Endometrial microvascular endothelial cells (primary cell): ENCODE measurements around the gene SPATS2L. TPM values are rescaled to one million over a fixed set of nuclear protein-coding genes. Genes with fewer than 3 reads are reported as not detected.

Experiments used
- in situ Hi-C: cut with HindIII; loops from 2 replicates; pipeline ENCODE4 v1.10.0; 2017; ENCODE audit warnings: low sequenced_read_pairs, low pct_unique_long_range_greater_than_20kb; ENCODE audit errors: inconsistent ontology term
- total RNA-seq: library from RNA; depleted of rRNA; stranded (reverse); fragments of >200 nt; gene quantifications from one replicate; pipeline ENCODE4 v1.2.3, GENCODE V29; 2015; ENCODE audit errors: inconsistent ontology term

The SPATS2L gene
- total RNA-seq, 1 donor from 2014 or later = 85.7 TPM

DNA sequence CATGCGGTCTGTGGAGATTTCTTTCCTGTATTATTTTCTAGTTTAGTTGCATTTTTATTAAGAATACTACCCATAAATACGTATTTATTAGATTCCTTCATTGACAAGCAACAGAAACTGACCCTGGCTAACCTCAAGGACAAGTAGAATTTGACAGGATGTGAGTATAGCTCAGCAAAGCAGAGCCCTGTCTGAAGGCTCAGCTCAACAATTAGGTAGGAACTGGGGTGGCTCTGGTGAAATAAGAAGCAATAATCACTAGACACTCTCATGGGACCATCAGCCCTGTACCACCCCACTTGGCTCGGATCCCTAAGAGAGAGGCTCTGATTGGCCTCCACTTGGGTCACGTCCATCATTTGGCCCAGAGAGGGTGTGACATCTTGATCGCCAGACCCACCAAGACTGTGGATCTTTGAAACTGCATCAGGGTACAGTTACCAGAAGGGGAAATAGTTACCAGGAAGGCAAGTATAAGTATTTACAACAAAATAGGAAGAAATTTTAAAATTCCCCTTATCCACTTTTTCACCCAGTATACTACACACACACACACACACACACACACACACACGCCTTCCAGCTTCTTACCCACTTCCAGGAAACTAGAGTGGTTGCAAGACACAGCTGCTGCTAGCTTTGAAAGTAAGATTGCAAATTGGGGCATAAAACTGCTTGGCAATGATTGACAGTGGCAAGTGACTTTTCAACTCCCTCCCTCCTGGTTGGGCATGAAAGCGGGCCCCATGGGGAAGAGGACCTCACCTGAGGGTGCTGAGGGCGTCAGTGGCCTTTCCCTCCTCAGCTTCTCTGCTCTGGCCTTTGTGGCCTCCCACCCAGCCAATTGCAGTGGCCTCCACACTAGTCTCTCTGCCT is 161.6 kb downstream of the SPATS2L start:
- in situ Hi-C loops = no loop called here

DNA sequence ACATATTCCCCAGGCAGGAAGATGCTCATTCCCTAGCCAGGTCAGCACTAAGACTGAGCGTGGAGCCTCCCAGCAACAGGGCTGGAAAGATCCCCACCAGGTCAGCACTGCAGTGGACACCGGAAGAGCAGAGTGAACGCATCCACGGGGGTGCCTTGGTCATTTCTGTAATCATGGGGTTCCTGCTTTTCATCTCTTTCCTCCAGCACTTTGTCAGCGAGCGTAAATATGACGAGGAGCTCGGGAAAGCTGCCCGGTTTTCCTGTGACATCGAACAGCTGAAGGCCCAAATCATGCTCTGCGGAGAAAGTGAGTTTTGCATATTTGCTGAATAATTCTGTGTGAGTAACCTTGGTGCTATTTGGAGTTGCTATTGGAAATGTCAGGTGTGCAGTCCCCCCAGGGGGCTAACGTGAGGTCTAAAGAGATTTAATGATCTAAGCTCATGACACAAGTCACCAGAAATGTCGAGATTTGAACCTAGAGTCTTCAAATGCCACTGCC is 163.3 kb downstream of the SPATS2L start:
- in situ Hi-C loops = no loop called here

GRCh38 chr2:200470230-200470629 is 163.7 kb downstream of the SPATS2L start:
- in situ Hi-C loops = no loop called here

DNA sequence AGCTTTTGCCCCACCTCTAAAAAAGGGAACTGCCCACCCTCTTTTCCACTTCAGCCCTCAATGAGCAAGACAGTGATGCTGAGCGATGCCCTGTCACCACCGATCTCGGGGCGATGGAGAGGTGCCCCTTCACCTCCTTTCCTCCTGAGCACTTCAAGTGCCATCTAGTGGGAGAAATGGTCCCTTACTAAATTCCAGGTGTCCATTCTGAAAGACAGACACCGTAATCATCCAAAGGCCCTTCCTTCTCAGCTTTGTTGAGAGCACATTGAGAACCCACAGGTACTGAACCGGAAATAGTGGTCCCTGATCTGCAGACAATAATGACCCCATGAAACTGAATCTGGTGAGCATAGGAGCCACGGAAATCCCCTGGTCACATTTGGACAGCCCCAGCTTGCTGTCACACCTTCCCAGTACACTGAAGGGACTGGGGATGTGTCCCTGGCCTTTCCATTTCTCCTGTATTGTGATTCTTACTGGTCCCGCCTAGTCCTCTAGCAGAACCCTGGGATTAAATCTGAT is 164.9 kb downstream of the SPATS2L start:
- in situ Hi-C loops = no loop called here

DNA sequence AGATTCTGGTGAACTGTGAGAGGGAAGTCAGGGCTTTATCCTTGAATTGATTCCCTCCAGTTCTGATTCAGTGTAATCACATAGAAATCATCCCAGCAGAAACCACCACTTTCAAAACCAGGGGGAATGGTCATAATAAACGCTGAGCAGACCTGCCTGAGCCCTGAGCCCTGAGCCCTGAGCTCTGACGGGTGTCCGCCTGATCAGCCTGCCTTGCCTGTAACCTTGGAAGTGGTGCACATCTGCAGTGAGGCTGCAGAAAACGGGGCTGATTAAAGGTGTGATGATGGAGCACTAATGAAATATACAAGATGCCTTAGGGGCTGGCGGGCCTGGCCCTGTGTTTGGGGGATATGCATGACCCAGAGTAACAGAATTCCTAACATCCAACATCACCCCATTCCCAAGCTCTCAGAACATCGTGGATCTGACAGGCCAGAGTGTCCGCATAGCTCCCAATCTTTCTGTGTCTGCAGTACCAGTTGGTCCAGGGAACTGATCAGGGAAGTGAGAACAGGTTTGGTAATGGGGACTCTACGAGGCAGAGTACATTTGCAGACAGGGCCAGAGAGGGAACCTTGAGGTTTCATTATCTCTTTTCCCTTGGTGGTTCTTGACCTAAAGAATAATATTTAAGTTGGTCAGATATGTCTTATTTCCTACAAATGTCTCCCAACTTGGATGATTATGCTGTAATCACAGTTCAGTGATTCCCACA is 165.6 kb downstream of the SPATS2L start:
- in situ Hi-C loops = no loop called here

DNA sequence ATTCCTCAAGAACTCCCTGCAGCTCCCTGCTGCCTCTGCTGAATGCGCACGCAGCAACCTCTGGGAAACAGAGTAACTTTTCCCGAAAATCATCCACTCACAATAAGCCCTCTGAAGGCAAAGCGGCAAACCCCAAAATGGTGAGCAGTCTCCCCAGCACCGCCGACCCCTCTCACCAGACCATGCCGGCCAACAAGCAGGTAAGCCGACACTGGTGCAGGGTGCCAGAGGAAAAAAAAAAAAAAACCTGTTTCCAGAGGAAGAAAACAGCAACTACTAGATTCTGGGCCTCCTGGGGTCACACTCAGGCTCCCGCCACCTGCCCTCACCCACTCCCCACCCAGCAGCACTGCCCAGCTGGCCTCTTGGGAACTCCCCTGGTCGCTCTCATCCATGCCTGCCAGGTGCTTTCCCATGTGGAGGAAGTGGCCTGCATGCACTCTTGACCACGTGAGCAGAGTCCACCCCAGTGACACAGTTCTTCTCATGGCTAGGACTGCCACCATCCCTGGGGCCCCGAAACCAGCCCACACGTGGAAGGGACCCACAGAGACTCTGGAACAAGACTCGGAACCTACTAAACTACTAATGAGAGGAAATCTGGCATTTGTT is 166.5 kb downstream of the SPATS2L start:
- in situ Hi-C loops = no loop called here

DNA sequence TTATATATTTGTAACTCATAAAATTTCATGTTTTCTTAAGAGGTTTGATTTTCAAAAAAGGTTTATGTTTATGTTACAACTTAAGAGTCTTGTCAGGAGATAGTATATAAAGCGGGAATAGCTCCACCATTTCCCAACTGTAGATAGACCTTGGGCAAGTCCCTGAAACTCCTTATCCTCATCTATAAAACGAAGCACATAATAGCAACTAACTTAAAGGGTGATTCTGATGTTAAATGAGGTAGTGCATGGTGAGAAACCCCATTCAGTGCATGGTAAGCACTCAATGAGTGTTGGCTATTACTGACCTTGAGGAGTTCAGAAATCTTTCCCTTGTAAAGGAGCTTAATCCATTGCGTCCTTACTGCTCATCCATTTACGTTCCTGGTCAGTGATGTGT is 169.3 kb downstream of the SPATS2L start:
- in situ Hi-C loops = loop anchor here (25.0 kb wide), 1 partner anchor 513 kb away; the partner anchor contains the start of genes MAIP1 and TYW5

DNA sequence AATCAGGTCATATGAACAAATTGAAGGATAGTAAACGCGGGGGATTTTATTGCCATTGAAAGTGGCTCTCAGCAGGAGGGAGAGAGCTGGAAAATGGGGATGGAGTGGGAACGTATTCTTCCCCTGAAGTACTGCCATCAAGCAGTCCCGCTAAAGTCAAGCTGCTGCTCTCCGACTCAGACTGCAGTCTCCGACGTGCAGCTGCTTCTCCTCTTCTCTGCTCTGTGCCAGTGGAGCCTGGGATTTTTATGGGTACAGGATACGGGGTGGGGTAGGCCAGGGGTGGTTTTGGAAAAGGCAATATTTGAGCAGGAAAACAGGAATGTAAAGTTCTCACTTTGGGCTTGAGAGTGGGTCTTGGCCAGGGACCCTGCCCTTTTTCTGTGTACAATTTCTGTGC is 170.3 kb downstream of the SPATS2L start:
- in situ Hi-C loops = loop anchor here (25.0 kb wide), 1 partner anchor 515 kb away; the partner anchor contains the start of genes MAIP1 and TYW5

DNA sequence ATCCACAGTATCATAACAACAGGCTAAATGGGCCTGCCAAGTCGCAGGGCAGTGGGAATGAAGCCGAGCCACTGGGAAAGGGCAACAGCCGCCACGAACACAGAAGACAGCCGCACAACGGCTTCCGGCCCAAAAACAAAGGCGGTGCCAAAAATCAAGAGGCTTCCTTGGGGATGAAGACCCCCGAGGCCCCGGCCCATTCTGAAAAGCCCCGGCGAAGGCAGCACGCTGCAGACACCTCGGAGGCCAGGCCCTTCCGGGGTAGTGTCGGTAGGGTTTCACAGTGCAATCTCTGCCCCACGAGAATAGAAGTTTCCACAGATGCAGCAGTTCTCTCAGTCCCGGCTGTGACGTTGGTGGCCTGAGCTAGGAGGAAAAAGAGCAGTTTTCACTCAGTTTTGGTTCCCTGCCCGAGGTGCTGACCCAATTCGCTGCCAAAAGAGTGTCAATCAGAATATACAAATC is 171.2 kb downstream of the SPATS2L start:
- in situ Hi-C loops = loop anchor here (25.0 kb wide), 1 partner anchor 515 kb away; the partner anchor contains the start of genes MAIP1 and TYW5

GRCh38 chr2:200479692-200480265 is 173.3 kb downstream of the SPATS2L start:
- in situ Hi-C loops = loop anchor here (25.0 kb wide), 1 partner anchor 517 kb away; the partner anchor contains the start of genes MAIP1 and TYW5

DNA sequence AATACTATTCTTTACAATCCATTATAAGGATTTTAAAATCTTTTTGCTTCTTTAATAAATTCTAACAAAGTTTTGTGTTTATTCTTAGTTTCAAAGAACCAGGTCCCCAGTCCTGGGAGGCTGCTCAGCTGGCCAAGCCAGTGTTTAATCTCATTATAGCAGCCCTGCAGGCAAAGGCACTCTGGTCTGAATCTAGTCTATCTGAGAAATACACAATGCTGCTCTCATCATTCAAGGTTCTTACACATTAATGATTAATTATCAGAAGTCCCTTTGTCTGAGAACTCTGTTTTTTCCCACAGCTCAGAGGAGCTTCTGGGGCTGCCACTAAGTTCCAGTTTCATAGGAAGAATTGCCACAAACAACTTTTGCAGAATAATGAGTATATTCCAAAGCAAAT is 175.7 kb downstream of the SPATS2L start:
- in situ Hi-C loops = loop anchor here (25.0 kb wide), 1 partner anchor 520 kb away; the partner anchor contains the start of genes MAIP1 and TYW5

GRCh38 chr2:200483729-200484198 is 177.3 kb downstream of the SPATS2L start:
- in situ Hi-C loops = loop anchor here (25.0 kb wide), 1 partner anchor 521 kb away; the partner anchor contains the start of genes MAIP1 and TYW5

DNA sequence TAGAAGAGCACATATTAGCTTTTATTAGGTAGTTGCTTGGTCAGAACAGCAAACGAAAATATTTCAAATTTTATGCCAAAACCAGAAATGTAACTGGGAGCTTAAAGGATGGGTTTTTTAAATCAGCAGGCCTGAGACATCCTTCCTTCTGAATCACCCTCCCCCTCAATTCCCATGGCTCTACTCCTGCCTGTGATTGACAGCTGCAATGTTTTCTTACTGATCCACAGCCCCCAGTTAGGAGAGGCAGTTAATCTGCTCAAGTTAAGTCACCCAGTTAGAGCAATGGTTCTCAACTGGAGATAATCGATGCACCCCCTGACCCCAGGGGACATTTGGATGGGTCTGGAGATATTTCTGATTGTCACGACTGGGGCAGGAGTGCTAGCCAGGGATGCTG is 178.4 kb downstream of the SPATS2L start:
- in situ Hi-C loops = loop anchor here (25.0 kb wide), 1 partner anchor 523 kb away; the partner anchor contains the start of genes MAIP1 and TYW5

GRCh38 chr2:200486529-200486928 is 180.0 kb downstream of the SPATS2L start:
- in situ Hi-C loops = loop anchor here (25.0 kb wide), 1 partner anchor 524 kb away; the partner anchor contains the start of genes MAIP1 and TYW5

DNA sequence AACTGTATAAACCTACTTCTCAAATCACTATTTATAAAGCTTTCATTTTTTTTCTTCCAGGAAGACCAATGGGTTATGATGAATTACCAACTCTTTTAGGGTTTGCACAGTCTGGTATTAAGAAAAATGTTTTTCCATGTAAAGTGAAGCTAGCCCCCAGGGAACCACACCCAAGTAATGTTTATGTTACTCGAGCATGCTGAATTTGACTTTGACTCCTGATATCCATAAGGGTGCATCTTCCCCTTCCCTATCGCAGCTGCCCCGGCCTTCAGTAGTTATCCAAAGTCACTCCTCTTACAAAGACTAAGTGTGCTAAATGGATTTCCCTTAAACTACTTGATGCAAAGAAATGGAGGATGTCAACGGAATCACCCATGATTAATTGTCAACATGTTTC is 181.7 kb downstream of the SPATS2L start:
- in situ Hi-C loops = loop anchor here (25.0 kb wide), 1 partner anchor 526 kb away; the partner anchor contains the start of genes MAIP1 and TYW5

DNA sequence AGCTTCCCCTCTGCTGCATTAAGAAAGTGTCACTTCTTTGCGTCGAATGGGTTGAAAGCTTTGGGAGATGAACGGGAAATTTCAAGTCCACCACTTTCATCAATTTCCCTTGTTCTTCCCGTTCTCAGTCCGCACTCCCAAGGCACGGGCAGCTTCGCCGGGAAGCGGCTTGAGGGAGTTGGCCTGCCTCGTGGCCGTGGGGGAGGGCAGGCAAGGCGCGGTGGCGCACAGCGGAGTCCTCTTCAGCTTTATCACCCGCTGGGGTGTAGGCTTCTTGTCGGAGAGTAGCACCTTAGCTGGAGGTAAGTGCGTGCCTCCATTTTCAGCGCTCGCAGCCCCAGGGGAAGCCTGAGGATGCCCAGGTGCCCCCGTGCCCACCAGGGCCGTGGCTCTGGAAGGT is 183.5 kb downstream of the SPATS2L start:
- in situ Hi-C loops = loop anchor here (25.0 kb wide), 1 partner anchor 528 kb away; the partner anchor contains the start of genes MAIP1 and TYW5

DNA sequence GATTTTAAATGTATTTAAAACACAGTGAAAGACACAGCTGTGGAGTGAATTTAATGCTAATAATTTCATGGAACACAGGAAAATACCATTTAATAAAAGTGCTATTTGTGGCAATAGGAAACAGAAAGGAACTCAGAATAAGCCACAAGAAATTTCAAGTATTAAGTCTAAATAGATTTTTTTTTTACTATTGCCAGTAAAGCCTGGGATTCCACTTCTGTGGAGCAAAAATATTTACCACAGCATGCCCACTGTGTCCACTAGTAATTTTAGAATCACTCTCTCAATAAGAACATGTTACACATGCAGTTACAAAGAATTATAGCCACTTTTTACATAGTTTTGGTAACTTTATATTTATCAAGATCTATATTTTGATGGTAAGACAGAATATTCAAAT is 186.2 kb downstream of the SPATS2L start:
- in situ Hi-C loops = loop anchor here (25.0 kb wide), 1 partner anchor 530 kb away; the partner anchor contains the start of genes MAIP1 and TYW5

DNA sequence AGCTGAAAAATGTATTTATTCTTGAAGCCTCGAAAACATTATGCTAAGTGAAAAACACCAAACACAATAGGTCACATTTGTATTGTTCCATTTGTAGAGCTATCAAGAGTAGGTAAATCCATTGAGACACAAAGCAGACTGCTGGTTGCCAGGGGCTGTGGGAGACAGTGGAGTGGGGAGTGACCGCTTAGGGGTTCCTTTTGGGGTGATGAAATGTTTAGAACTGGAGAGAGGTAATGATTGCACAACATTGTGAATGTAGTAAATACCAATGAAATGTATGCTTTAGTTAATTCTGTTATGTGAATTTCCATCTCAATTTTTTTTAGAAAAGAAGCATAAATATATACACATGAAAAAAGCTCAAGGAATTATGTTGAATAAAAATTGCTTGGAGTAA is 187.6 kb downstream of the SPATS2L start:
- in situ Hi-C loops = loop anchor here (25.0 kb wide), 1 partner anchor 532 kb away; the partner anchor contains the start of genes MAIP1 and TYW5
